ENCODE data around the gene ATP6V0E2. TPM values are rescaled to one million over a fixed set of nuclear protein-coding genes. Genes with fewer than 3 reads are reported as not detected.

Gene ATP6V0E2
- total and polyA plus RNA-seq, 4 donors, result 12.2 to 24.3 (median 18.0) TPM

GRCh38 chr7:149856583-149856982, 17.2 kb upstream of the ATP6V0E2 start:
- Histone ChIP-seq H3K27me3 (ENCODE audit: control insufficient read depth in 1 of 2, insufficient read depth in 2 of 2, low read length in 1 of 2) (no peaks in the 10 kb centered on the region), H3K27ac (ENCODE audit: low read depth in 1 of 2, low read length in 2 of 2) (no peak overlapping the region), H3K4me1 (ENCODE audit: control insufficient read depth in 1 of 2, insufficient read depth in 2 of 2, low read length in 2 of 2) (no peaks in the 10 kb centered on the region), H3K9me3 (ENCODE audit: control insufficient read depth, low read length) (no peaks in the 10 kb centered on the region), H3K4me3 (ENCODE audit: low read length in 2 of 2) (no peak overlapping the region), H3K36me3 (ENCODE audit: control insufficient read depth in 1 of 2, insufficient read depth in 2 of 2, low read length in 1 of 2) (peaks cover 0 to 3% of the 10 kb centered on the region in 2 donors)
- intact Hi-C loops (cut with DNase I), result no loop called here
- no peak for ATAC-seq (ENCODE audit: low FRiP score)
- no peak for DNase-seq
- 95% methylated on average over 8 of the region's 8 CpGs for WGBS, 2 donors

GRCh38 chr7:149859369-149859768, 14.4 kb upstream of the ATP6V0E2 start:
- no peak overlapping the region for H3K4me3 ChIP-seq (ENCODE audit: low read length in 2 of 2)
- H3K27ac ChIP-seq (ENCODE audit: low read depth in 1 of 2, low read length in 2 of 2), result no peak overlapping the region
- ATAC-seq (ENCODE audit: low FRiP score) (no peak), DNase-seq (no peak)
- H3K9me3 ChIP-seq (ENCODE audit: control insufficient read depth, low read length), result no peaks in the 10 kb centered on the region
- H3K4me1 ChIP-seq (ENCODE audit: control insufficient read depth in 1 of 2, insufficient read depth in 2 of 2, low read length in 2 of 2), result no peaks in the 10 kb centered on the region
- H3K36me3 ChIP-seq (ENCODE audit: control insufficient read depth in 1 of 2, insufficient read depth in 2 of 2, low read length in 1 of 2), result peaks cover 3 to 6% of the 10 kb centered on the region in 2 donors
- intact Hi-C loops (cut with DNase I), result no loop called here
- WGBS, 2 donors, result 77 to 90% methylated on average over 6 of the region's 6 CpGs
- no peaks in the 10 kb centered on the region for H3K27me3 ChIP-seq (ENCODE audit: control insufficient read depth in 1 of 2, insufficient read depth in 2 of 2, low read length in 1 of 2)

GRCh38 chr7:149859876-149860275, 13.9 kb upstream of the ATP6V0E2 start:
- no peak for DNase-seq
- 92 to 93% methylated on average over 4 of the region's 4 CpGs for WGBS, 2 donors
- Histone ChIP-seq H3K27me3 (ENCODE audit: control insufficient read depth in 1 of 2, insufficient read depth in 2 of 2, low read length in 1 of 2) (no peaks in the 10 kb centered on the region), H3K27ac (ENCODE audit: low read depth in 1 of 2, low read length in 2 of 2) (no peak overlapping the region), H3K4me3 (ENCODE audit: low read length in 2 of 2) (no peak overlapping the region), H3K4me1 (ENCODE audit: control insufficient read depth in 1 of 2, insufficient read depth in 2 of 2, low read length in 2 of 2) (no peaks in the 10 kb centered on the region), H3K36me3 (ENCODE audit: control insufficient read depth in 1 of 2, insufficient read depth in 2 of 2, low read length in 1 of 2) (peaks cover 3 to 6% of the 10 kb centered on the region in 2 donors), H3K9me3 (ENCODE audit: control insufficient read depth, low read length) (no peaks in the 10 kb centered on the region)
- intact Hi-C loops (cut with DNase I), result no loop called here
- no peak for ATAC-seq (ENCODE audit: low FRiP score)

GRCh38 chr7:149860821-149861727, 12.7 kb upstream of the ATP6V0E2 start:
- ATAC-seq (ENCODE audit: low FRiP score) (no peak), DNase-seq (peak in 1 of 2 donors; percentile 78)
- H3K4me3 ChIP-seq (ENCODE audit: low read length in 2 of 2), result no peak overlapping the region
- no peaks in the 10 kb centered on the region for H3K27me3 ChIP-seq (ENCODE audit: control insufficient read depth in 1 of 2, insufficient read depth in 2 of 2, low read length in 1 of 2)
- H3K36me3 ChIP-seq (ENCODE audit: control insufficient read depth in 1 of 2, insufficient read depth in 2 of 2, low read length in 1 of 2), result peaks cover 3 to 6% of the 10 kb centered on the region in 2 donors
- WGBS, 2 donors, result 76 to 77% methylated on average over 45 of the region's 45 CpGs
- H3K9me3 ChIP-seq (ENCODE audit: control insufficient read depth, low read length), result no peaks in the 10 kb centered on the region
- H3K27ac ChIP-seq (ENCODE audit: low read depth in 1 of 2, low read length in 2 of 2), result no peak overlapping the region
- intact Hi-C loops (cut with DNase I), result no loop called here
- H3K4me1 ChIP-seq (ENCODE audit: control insufficient read depth in 1 of 2, insufficient read depth in 2 of 2, low read length in 2 of 2), result no peaks in the 10 kb centered on the region

- intact Hi-C loops (cut with DNase I), result no loop called here
- Histone ChIP-seq H3K4me1 (ENCODE audit: control insufficient read depth in 1 of 2, insufficient read depth in 2 of 2, low read length in 2 of 2) (no peaks in the 10 kb centered on the region), H3K36me3 (ENCODE audit: control insufficient read depth in 1 of 2, insufficient read depth in 2 of 2, low read length in 1 of 2) (peaks cover 3 to 6% of the 10 kb centered on the region in 2 donors), H3K4me3 (ENCODE audit: low read length in 2 of 2) (no peak overlapping the region), H3K27ac (ENCODE audit: low read depth in 1 of 2, low read length in 2 of 2) (no peak overlapping the region), H3K9me3 (ENCODE audit: control insufficient read depth, low read length) (no peaks in the 10 kb centered on the region), H3K27me3 (ENCODE audit: control insufficient read depth in 1 of 2, insufficient read depth in 2 of 2, low read length in 1 of 2) (no peaks in the 10 kb centered on the region)
- peak in 1 of 2 donors; percentile 70 for DNase-seq
- no peak for ATAC-seq (ENCODE audit: low FRiP score)
- 97% methylated on average over 16 of the region's 16 CpGs for WGBS, 2 donors
Measured at GRCh38 chr7:149861728-149862045, 12.1 kb upstream of the ATP6V0E2 start.

GRCh38 chr7:149862156-149862555, 11.6 kb upstream of the ATP6V0E2 start:
- no peaks in the 10 kb centered on the region for H3K4me1 ChIP-seq (ENCODE audit: control insufficient read depth in 1 of 2, insufficient read depth in 2 of 2, low read length in 2 of 2)
- no peak overlapping the region for H3K4me3 ChIP-seq (ENCODE audit: low read length in 2 of 2)
- DNase-seq (peak in 1 of 2 donors; percentile 72), ATAC-seq (ENCODE audit: low FRiP score) (no peak)
- H3K9me3 ChIP-seq (ENCODE audit: control insufficient read depth, low read length), result no peaks in the 10 kb centered on the region
- intact Hi-C loops (cut with DNase I), result no loop called here
- peaks cover 3 to 6% of the 10 kb centered on the region in 2 donors for H3K36me3 ChIP-seq (ENCODE audit: control insufficient read depth in 1 of 2, insufficient read depth in 2 of 2, low read length in 1 of 2)
- H3K27me3 ChIP-seq (ENCODE audit: control insufficient read depth in 1 of 2, insufficient read depth in 2 of 2, low read length in 1 of 2), result no peaks in the 10 kb centered on the region
- 90 to 94% methylated on average over 18 of the region's 18 CpGs for WGBS, 2 donors
- H3K27ac ChIP-seq (ENCODE audit: low read depth in 1 of 2, low read length in 2 of 2), result no peak overlapping the region

- Histone ChIP-seq H3K27ac (ENCODE audit: low read depth in 1 of 2, low read length in 2 of 2) (no peak overlapping the region), H3K4me3 (ENCODE audit: low read length in 2 of 2) (no peak overlapping the region), H3K4me1 (ENCODE audit: control insufficient read depth in 1 of 2, insufficient read depth in 2 of 2, low read length in 2 of 2) (no peaks in the 10 kb centered on the region), H3K27me3 (ENCODE audit: control insufficient read depth in 1 of 2, insufficient read depth in 2 of 2, low read length in 1 of 2) (no peaks in the 10 kb centered on the region), H3K36me3 (ENCODE audit: control insufficient read depth in 1 of 2, insufficient read depth in 2 of 2, low read length in 1 of 2) (peaks cover 3 to 6% of the 10 kb centered on the region in 2 donors), H3K9me3 (ENCODE audit: control insufficient read depth, low read length) (no peaks in the 10 kb centered on the region)
- intact Hi-C loops (cut with DNase I), result no loop called here
- 93 to 94% methylated on average over 4 of the region's 4 CpGs for WGBS, 2 donors
- DNase-seq, result no peak
- ATAC-seq (ENCODE audit: low FRiP score), result no peak
Measured at GRCh38 chr7:149863500-149863899, 10.3 kb upstream of the ATP6V0E2 start.

- ATAC-seq (ENCODE audit: low FRiP score) (no peak), DNase-seq (no peak)
- H3K4me3 ChIP-seq (ENCODE audit: low read length in 2 of 2), result no peak overlapping the region
- H3K27ac ChIP-seq (ENCODE audit: low read depth in 1 of 2, low read length in 2 of 2), result no peak overlapping the region
- intact Hi-C loops (cut with DNase I), result no loop called here
- no peaks in the 10 kb centered on the region for H3K9me3 ChIP-seq (ENCODE audit: control insufficient read depth, low read length)
- no peaks in the 10 kb centered on the region for H3K27me3 ChIP-seq (ENCODE audit: control insufficient read depth in 1 of 2, insufficient read depth in 2 of 2, low read length in 1 of 2)
- peaks cover 3 to 6% of the 10 kb centered on the region in 2 donors for H3K36me3 ChIP-seq (ENCODE audit: control insufficient read depth in 1 of 2, insufficient read depth in 2 of 2, low read length in 1 of 2)
- 88 to 96% methylated on average over 8 of the region's 8 CpGs for WGBS, 2 donors
- no peaks in the 10 kb centered on the region for H3K4me1 ChIP-seq (ENCODE audit: control insufficient read depth in 1 of 2, insufficient read depth in 2 of 2, low read length in 2 of 2)
Measured at GRCh38 chr7:149864023-149864422, 9.7 kb upstream of the ATP6V0E2 start.

GRCh38 chr7:149864751-149865150, 9.0 kb upstream of the ATP6V0E2 start:
- 92 to 93% methylated on average over 12 of the region's 12 CpGs for WGBS, 2 donors
- Histone ChIP-seq H3K27ac (ENCODE audit: low read depth in 1 of 2, low read length in 2 of 2) (no peak overlapping the region), H3K27me3 (ENCODE audit: control insufficient read depth in 1 of 2, insufficient read depth in 2 of 2, low read length in 1 of 2) (no peaks in the 10 kb centered on the region), H3K36me3 (ENCODE audit: control insufficient read depth in 1 of 2, insufficient read depth in 2 of 2, low read length in 1 of 2) (peaks cover 3 to 6% of the 10 kb centered on the region in 2 donors), H3K4me1 (ENCODE audit: control insufficient read depth in 1 of 2, insufficient read depth in 2 of 2, low read length in 2 of 2) (no peaks in the 10 kb centered on the region), H3K9me3 (ENCODE audit: control insufficient read depth, low read length) (no peaks in the 10 kb centered on the region), H3K4me3 (ENCODE audit: low read length in 2 of 2) (no peak overlapping the region)
- intact Hi-C loops (cut with DNase I), result no loop called here
- ATAC-seq (ENCODE audit: low FRiP score) (no peak), DNase-seq (no peak)
